Measurements from ENCODE around the gene BLOC1S1. TPM values are rescaled to one million over a fixed set of nuclear protein-coding genes. Genes with fewer than 3 reads are reported as not detected.
A peak's percentile ranks its signal among the peaks of the same experiment; 100 is the strongest.

Gene BLOC1S1
- total and polyA plus RNA-seq, 9 of the 15 experiments (the other 6 are each of a cell fraction or from before 2014, with no cell fraction given), result 75.2 to 161 (median 98.8) TPM

DNA sequence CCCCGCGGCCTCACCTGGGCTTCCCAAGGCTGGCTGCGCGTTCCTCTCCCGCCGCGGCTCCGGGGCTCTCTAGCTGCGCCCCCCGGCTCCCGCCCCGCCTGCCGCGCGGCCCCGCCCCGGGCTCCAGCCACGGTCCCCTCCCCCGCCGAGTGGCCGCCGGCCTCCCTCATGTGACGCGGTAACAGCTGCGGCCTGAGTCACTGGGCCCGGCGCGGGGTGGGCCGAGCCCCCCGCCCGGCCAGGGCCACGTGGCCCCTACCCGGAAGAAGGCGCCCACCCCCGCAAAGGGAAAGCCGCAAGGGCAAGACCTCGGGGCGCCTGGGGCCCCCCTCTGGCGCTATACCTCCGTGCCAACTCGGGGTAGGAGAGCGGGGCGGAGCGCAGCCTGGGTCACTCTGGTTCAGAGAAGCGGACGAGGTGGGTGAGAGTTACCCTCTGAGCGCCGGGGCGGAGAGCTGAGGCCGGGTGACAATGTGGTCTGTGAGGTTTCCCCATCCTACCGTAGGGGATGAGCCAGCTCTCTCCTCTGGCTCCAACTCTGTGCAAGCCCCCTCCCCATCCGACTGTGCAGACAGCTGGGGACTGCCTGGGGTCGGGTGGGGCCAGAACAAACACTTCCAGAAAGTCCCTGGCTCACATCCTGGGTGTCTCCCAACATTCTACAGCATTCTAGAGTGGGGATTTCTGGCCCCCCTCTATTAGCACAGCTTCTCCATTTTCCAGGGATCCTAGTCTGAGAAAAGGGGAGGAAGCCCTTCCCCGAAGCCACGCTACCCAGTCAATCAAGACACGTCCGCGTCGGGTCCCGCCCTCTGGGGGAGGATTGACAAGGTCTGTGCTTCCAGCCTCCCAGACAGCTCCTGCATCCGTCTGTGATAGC lies 13.3 kb downstream of the BLOC1S1 start, which contains the start of gene CD63 (continued):
- TF ChIP-seq CBFA2T3 (IDR thresholded peaks at IDR 0.05) (peak; percentile 45), ZNF586 (CRISPR knock-in tag; conservative IDR thresholded peaks at IDR 0.05) (no peak), ZNF764 (CRISPR knock-in tag; IDR thresholded peaks at IDR 0.05; ENCODE audit: low read depth) (no peak), XRCC4 (IDR thresholded peaks at IDR 0.05; ENCODE audit: extremely low read depth, insufficient read depth, insufficient read length) (no peak), L3MBTL2 (IDR thresholded peaks at IDR 0.05) (peak; percentile 72), MTA3 (IDR thresholded peaks at IDR 0.05; ENCODE audit: borderline replicate concordance) (peak; percentile 91; the same call in 1 of the 2 replicates), KAT2B (IDR thresholded peaks at IDR 0.05; ENCODE audit: low read depth, low read length) (no peak), BRF1 (IDR thresholded peaks at IDR 0.05; ENCODE audit: borderline replicate concordance, extremely low read depth, insufficient read length) (no peak), SMAD3 (CRISPR knock-in tag; conservative IDR thresholded peaks at IDR 0.05) (no peak), MTA2 (IDR thresholded peaks at IDR 0.05; ENCODE audit: low read depth) (no peak), ZNF785 (CRISPR knock-in tag; IDR thresholded peaks at IDR 0.05) (no peak), ZNF212 (CRISPR knock-in tag; IDR thresholded peaks at IDR 0.05) (no peak), ZFP1 (CRISPR knock-in tag; IDR thresholded peaks at IDR 0.05) (no peak)
- TF ChIP-seq, protein P1, sequence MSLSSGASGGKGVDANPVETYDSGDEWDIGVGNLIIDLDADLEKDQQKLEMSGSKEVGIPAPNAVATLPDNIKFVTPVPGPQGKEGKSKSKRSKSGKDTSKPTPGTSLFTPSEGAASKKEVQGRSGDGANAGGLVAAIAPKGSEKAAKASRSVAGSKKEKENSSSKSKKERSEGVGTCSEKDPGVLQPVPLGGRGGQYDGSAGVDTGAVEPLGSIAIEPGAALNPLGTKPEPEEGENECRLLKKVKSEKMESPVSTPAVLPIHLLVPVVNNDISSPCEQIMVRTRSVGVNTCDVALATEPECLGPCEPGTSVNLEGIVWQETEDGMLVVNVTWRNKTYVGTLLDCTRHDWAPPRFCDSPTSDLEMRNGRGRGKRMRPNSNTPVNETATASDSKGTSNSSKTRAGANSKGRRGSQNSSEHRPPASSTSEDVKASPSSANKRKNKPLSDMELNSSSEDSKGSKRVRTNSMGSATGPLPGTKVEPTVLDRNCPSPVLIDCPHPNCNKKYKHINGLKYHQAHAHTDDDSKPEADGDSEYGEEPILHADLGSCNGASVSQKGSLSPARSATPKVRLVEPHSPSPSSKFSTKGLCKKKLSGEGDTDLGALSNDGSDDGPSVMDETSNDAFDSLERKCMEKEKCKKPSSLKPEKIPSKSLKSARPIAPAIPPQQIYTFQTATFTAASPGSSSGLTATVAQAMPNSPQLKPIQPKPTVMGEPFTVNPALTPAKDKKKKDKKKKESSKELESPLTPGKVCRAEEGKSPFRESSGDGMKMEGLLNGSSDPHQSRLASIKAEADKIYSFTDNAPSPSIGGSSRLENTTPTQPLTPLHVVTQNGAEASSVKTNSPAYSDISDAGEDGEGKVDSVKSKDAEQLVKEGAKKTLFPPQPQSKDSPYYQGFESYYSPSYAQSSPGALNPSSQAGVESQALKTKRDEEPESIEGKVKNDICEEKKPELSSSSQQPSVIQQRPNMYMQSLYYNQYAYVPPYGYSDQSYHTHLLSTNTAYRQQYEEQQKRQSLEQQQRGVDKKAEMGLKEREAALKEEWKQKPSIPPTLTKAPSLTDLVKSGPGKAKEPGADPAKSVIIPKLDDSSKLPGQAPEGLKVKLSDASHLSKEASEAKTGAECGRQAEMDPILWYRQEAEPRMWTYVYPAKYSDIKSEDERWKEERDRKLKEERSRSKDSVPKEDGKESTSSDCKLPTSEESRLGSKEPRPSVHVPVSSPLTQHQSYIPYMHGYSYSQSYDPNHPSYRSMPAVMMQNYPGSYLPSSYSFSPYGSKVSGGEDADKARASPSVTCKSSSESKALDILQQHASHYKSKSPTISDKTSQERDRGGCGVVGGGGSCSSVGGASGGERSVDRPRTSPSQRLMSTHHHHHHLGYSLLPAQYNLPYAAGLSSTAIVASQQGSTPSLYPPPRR (CRISPR knock-in tag; IDR thresholded peaks at IDR 0.05; ENCODE audit: borderline replicate concordance), result no peak
- TF ChIP-seq, protein P2, sequence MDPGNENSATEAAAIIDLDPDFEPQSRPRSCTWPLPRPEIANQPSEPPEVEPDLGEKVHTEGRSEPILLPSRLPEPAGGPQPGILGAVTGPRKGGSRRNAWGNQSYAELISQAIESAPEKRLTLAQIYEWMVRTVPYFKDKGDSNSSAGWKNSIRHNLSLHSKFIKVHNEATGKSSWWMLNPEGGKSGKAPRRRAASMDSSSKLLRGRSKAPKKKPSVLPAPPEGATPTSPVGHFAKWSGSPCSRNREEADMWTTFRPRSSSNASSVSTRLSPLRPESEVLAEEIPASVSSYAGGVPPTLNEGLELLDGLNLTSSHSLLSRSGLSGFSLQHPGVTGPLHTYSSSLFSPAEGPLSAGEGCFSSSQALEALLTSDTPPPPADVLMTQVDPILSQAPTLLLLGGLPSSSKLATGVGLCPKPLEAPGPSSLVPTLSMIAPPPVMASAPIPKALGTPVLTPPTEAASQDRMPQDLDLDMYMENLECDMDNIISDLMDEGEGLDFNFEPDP (CRISPR knock-in tag; IDR thresholded peaks at IDR 0.05), result no peak
- TF ChIP-seq, protein P3, sequence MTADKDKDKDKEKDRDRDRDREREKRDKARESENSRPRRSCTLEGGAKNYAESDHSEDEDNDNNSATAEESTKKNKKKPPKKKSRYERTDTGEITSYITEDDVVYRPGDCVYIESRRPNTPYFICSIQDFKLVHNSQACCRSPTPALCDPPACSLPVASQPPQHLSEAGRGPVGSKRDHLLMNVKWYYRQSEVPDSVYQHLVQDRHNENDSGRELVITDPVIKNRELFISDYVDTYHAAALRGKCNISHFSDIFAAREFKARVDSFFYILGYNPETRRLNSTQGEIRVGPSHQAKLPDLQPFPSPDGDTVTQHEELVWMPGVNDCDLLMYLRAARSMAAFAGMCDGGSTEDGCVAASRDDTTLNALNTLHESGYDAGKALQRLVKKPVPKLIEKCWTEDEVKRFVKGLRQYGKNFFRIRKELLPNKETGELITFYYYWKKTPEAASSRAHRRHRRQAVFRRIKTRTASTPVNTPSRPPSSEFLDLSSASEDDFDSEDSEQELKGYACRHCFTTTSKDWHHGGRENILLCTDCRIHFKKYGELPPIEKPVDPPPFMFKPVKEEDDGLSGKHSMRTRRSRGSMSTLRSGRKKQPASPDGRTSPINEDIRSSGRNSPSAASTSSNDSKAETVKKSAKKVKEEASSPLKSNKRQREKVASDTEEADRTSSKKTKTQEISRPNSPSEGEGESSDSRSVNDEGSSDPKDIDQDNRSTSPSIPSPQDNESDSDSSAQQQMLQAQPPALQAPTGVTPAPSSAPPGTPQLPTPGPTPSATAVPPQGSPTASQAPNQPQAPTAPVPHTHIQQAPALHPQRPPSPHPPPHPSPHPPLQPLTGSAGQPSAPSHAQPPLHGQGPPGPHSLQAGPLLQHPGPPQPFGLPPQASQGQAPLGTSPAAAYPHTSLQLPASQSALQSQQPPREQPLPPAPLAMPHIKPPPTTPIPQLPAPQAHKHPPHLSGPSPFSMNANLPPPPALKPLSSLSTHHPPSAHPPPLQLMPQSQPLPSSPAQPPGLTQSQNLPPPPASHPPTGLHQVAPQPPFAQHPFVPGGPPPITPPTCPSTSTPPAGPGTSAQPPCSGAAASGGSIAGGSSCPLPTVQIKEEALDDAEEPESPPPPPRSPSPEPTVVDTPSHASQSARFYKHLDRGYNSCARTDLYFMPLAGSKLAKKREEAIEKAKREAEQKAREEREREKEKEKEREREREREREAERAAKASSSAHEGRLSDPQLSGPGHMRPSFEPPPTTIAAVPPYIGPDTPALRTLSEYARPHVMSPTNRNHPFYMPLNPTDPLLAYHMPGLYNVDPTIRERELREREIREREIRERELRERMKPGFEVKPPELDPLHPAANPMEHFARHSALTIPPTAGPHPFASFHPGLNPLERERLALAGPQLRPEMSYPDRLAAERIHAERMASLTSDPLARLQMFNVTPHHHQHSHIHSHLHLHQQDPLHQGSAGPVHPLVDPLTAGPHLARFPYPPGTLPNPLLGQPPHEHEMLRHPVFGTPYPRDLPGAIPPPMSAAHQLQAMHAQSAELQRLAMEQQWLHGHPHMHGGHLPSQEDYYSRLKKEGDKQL (CRISPR knock-in tag; IDR thresholded peaks at IDR 0.05; ENCODE audit: borderline replicate concordance), result 0 out of 2 replicates have a peak, but pooled peaks have one; percentile 40
